ENCODE measurements around the gene B3GNT5. TPM values are rescaled to one million over a fixed set of nuclear protein-coding genes. Genes with fewer than 3 reads are reported as not detected.

B3GNT5 gene
- total RNA-seq, 1 experiment from 2014 or later = 25.3 TPM

- DNase-seq (ENCODE audit: low spot score) = no peak
- Histone ChIP-seq H3K4me3 (ENCODE audit: low read depth, low read length, poor library complexity, severe bottlenecking) (no peak overlapping the region), H3K9me3 (ENCODE audit: low read depth, low read length, poor library complexity, severe bottlenecking) (no peaks in the 10 kb centered on the region), H3K27ac (ENCODE audit: low read depth, low read length, poor library complexity, severe bottlenecking) (no peak overlapping the region), H3K36me3 (ENCODE audit: insufficient read depth, low read length, poor library complexity, severe bottlenecking) (no peaks in the 10 kb centered on the region), H3K27me3 (replicated peaks; ENCODE audit: insufficient read depth, low read depth, low read length, poor library complexity) (no peaks in the 10 kb centered on the region), H3K4me1 (ENCODE audit: insufficient read depth, low read length, poor library complexity, severe bottlenecking) (peaks cover 29% of the 10 kb centered on the region)
- intact Hi-C loops (cut with micrococcal nuclease; ENCODE audit: unreplicated experiment) = no loop called here
- no peak for TF ChIP-seq EZH2 (IDR thresholded peaks at IDR 0.05; ENCODE audit: borderline replicate concordance, low read depth, low read length, poor library complexity, severe bottlenecking)
- TF ChIP-seq CTCF (conservative IDR thresholded peaks at IDR 0.05; ENCODE audit: low read depth, low read length) = no peak
- BruUV-seq (replicated peaks) = no TSS peak
- ChIA-PET CTCF (no interaction called here), POLR2A (ENCODE audit: low non-redundant PET) (no interaction called here)
These were observed 6.6 kb downstream of the B3GNT5 start for GRCh38 chr3:183259621-183260020.

DNA sequence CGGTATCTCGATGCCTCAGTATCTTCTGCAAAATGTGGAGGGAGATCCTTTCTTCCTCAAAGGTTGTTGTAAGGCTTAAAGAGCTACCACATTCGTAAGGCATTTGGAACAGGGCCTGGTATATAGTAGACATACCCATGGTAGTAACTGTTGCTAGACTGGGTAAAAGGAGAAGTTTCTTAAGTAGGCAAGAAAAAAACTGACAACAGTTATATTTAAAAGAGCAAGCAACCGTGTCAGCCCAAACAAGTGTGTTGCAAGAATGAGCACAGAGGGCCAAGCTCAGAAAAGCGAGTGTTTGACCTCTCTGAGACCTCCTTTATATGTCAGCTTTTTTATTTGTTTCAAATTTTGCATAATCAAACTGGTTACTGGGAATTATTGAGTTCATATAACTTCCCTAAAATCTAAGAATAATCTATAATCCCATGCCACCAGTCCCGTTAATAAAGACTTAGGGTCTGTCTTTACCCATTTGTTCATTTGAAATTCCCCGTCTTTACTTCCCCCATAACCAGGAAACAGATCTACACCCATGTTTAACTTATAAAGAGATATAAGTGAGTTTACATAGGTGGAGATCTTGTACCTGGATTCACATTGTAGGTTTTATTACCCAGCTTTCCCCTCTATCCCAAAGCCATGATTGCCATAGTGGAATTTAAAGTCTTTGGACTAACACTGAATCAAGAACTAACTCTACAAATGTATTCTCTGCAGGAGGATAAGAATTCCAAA is 7.3 kb downstream of the B3GNT5 start:
- ChIA-PET CTCF (no interaction called here), POLR2A (ENCODE audit: low non-redundant PET) (no interaction called here)
- no peak for DNase-seq (ENCODE audit: low spot score)
- no peaks in the 10 kb centered on the region for H3K36me3 ChIP-seq (ENCODE audit: insufficient read depth, low read length, poor library complexity, severe bottlenecking)
- no peak overlapping the region for H3K27ac ChIP-seq (ENCODE audit: low read depth, low read length, poor library complexity, severe bottlenecking)
- peaks cover 32% of the 10 kb centered on the region for H3K4me1 ChIP-seq (ENCODE audit: insufficient read depth, low read length, poor library complexity, severe bottlenecking)
- no peak overlapping the region for H3K4me3 ChIP-seq (ENCODE audit: low read depth, low read length, poor library complexity, severe bottlenecking)
- H3K9me3 ChIP-seq (ENCODE audit: low read depth, low read length, poor library complexity, severe bottlenecking) = no peaks in the 10 kb centered on the region
- no peak for TF ChIP-seq CTCF (conservative IDR thresholded peaks at IDR 0.05; ENCODE audit: low read depth, low read length)
- TF ChIP-seq EZH2 (IDR thresholded peaks at IDR 0.05; ENCODE audit: borderline replicate concordance, low read depth, low read length, poor library complexity, severe bottlenecking) = no peak
- H3K27me3 ChIP-seq (replicated peaks; ENCODE audit: insufficient read depth, low read depth, low read length, poor library complexity) = no peaks in the 10 kb centered on the region
- intact Hi-C loops (cut with micrococcal nuclease; ENCODE audit: unreplicated experiment) = no loop called here
- BruUV-seq (replicated peaks) = no TSS peak

- TF ChIP-seq CTCF (conservative IDR thresholded peaks at IDR 0.05; ENCODE audit: low read depth, low read length) (no peak), EZH2 (IDR thresholded peaks at IDR 0.05; ENCODE audit: borderline replicate concordance, low read depth, low read length, poor library complexity, severe bottlenecking) (no peak)
- intact Hi-C loops (cut with micrococcal nuclease; ENCODE audit: unreplicated experiment) = no loop called here
- BruUV-seq (replicated peaks) = no TSS peak
- Histone ChIP-seq H3K27ac (ENCODE audit: low read depth, low read length, poor library complexity, severe bottlenecking) (peak overlapping the region; percentile 48), H3K36me3 (ENCODE audit: insufficient read depth, low read length, poor library complexity, severe bottlenecking) (no peaks in the 10 kb centered on the region), H3K9me3 (ENCODE audit: low read depth, low read length, poor library complexity, severe bottlenecking) (no peaks in the 10 kb centered on the region), H3K4me3 (ENCODE audit: low read depth, low read length, poor library complexity, severe bottlenecking) (no peak overlapping the region), H3K4me1 (ENCODE audit: insufficient read depth, low read length, poor library complexity, severe bottlenecking) (peaks cover 40% of the 10 kb centered on the region), H3K27me3 (replicated peaks; ENCODE audit: insufficient read depth, low read depth, low read length, poor library complexity) (no peaks in the 10 kb centered on the region)
- CTCF ChIA-PET = no interaction called here
- POLR2A ChIA-PET (ENCODE audit: low non-redundant PET) = no interaction called here
- no peak for DNase-seq (ENCODE audit: low spot score)
These were observed 8.2 kb downstream of the B3GNT5 start for GRCh38 chr3:183261151-183261724.
